OCI-LY3 (cell line): ENCODE data around the gene KDELR3.

Experiments
- CTCF ChIP-seq: fragments of 200-600, 300-600 bp; sonication (generic); IDR thresholded peaks from 2 replicates; pipeline ENCODE4 v1.5.1; 2014; ENCODE audit warnings: antibody characterized with exemption, low read length, low read depth
- EZH2phosphoT487 ChIP-seq: fragments of 200-600 bp; shearing (Covaris generic); IDR thresholded peaks from 2 replicates; pipeline ENCODE4 v1.6.1; 2018; ENCODE audit warnings: antibody characterized with exemption, mixed run types, low read depth

DNA sequence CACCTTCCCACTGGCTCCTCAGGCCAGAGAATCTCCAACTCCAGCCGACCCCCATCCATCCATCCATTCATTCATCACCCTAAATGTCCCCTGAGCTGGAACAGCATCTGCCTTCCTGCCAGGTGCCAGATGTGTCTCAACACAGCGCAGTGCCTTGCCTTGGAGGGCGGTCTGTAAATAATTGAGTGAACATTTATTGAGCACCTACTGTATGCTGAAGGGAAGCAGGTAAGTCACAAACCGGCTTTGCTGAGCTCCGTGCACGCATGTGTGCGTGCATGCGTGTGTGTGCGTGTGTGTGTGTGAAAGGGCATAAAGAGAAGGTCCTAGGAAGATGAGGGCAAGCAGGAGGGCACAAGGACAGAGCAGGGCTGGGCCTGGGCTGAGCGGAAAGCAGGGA, 23.1 kb upstream of the KDELR3 start:
- no peak for TF ChIP-seq CTCF
- no peak for TF ChIP-seq EZH2phosphoT487
